GM12872 (cell line): ENCODE data around the gene PGAP1.

Source experiments
- CTCF ChIP-seq: IDR thresholded peaks from 3 replicates; pipeline ENCODE4 v1.5.1; 2011; ENCODE audit warnings: low read depth, mild to moderate bottlenecking, low read length, moderate library complexity; ENCODE audit not compliant: insufficient read depth

The PGAP1 gene

GRCh38 chr2:196926562-196927375 lies at the start of gene PGAP1:
Gene PGAP1, minus strand, starts transcription at chr2:196926707. Its CDS starts 91 bp downstream, at chr2:196926616.
- TF ChIP-seq CTCF: no peak

- TF ChIP-seq CTCF: no peak
Observed at GRCh38 chr2:196974970-196975369, 48.5 kb upstream of the PGAP1 start.

- TF ChIP-seq CTCF: no peak
Observed at GRCh38 chr2:196971574-196972279, 45.2 kb upstream of the PGAP1 start.

- TF ChIP-seq CTCF: no peak
Observed at GRCh38 chr2:196970099-196970498, 43.6 kb upstream of the PGAP1 start.

GRCh38 chr2:196968516-196968915 lies 42.0 kb upstream of the PGAP1 start:
- TF ChIP-seq CTCF: no peak

GRCh38 chr2:196967775-196968174 lies 41.3 kb upstream of the PGAP1 start:
- TF ChIP-seq CTCF: no peak

- TF ChIP-seq CTCF: no peak
Observed at GRCh38 chr2:196967116-196967515, 40.6 kb upstream of the PGAP1 start.
